CD4-positive, CD25-positive, alpha-beta regulatory T cell (primary cell): ENCODE data around the gene CNTN4. TPM values are rescaled to one million over a fixed set of nuclear protein-coding genes. Genes with fewer than 3 reads are reported as not detected.

Experiments
- ATAC-seq, 2 donors: fragments of 150-1000 bp; cut with Tn5 transposase; one replicate each; pipeline ENCODE4 v1.10.0; 2021; ENCODE audit warnings: low read depth in 2 of 2, moderate number of reproducible peaks in 2 of 2, moderate library complexity in 1 of 2
- DNase-seq, 3 donors: peaks; one replicate each; pipeline versions ENCODE4 v3.0.0 to v3.0.0-alpha.2; 2012 to 2022; ENCODE audit warnings: mixed read lengths in 1 of 3
- H3K27ac ChIP-seq: one replicate; pipeline ENCODE4 v1.7.0; 2013; ENCODE audit warnings: mild to moderate bottlenecking, low read length; ENCODE audit not compliant: insufficient read depth, poor library complexity, severe bottlenecking
- H3K27me3 ChIP-seq: one replicate; pipeline ENCODE4 v1.7.0; 2013; ENCODE audit warnings: low read length; ENCODE audit not compliant: control insufficient read depth, insufficient read depth
- H3K36me3 ChIP-seq: one replicate; pipeline ENCODE4 v1.7.0; 2013; ENCODE audit warnings: mild to moderate bottlenecking, low read length, moderate library complexity; ENCODE audit not compliant: control insufficient read depth, insufficient read depth
- H3K4me1 ChIP-seq: 2 replicates; pipeline ENCODE4 v1.7.0; 2013; ENCODE audit warnings: mild to moderate bottlenecking, low read length; ENCODE audit not compliant: insufficient read depth, control insufficient read depth, poor library complexity, severe bottlenecking
- H3K4me3 ChIP-seq: one replicate; pipeline ENCODE4 v1.7.0; 2013; ENCODE audit warnings: low read depth, mild to moderate bottlenecking, low read length, moderate library complexity
- H3K9me3 ChIP-seq, 2 experiments: 1 replicate in 1 of 2; 2 replicates in 1 of 2; pipeline ENCODE4 v1.7.0; 2013; ENCODE audit warnings: low read length in 2 of 2, mild to moderate bottlenecking in 1 of 2, moderate library complexity in 1 of 2; ENCODE audit not compliant: control insufficient read depth in 2 of 2
- H3K27ac Mint-ChIP-seq, 3 donors: one replicate each; pipeline ENCODE4 v1.8.0; 2020 to 2022; ENCODE audit warnings: mild to moderate bottlenecking in 3 of 3, mixed read lengths in 3 of 3, moderate library complexity in 2 of 3
- H3K27me3 Mint-ChIP-seq: one replicate; pipeline ENCODE4 v1.8.0; 2022; ENCODE audit warnings: mild to moderate bottlenecking, mixed read lengths
- H3K36me3 Mint-ChIP-seq: one replicate; pipeline ENCODE4 v1.8.0; 2020; ENCODE audit warnings: mixed read lengths
- H3K4me1 Mint-ChIP-seq, 4 donors: one replicate each; pipeline ENCODE4 v1.8.0; 2020 to 2022; ENCODE audit warnings: mixed read lengths in 4 of 4, mild to moderate bottlenecking in 1 of 4
- H3K4me3 Mint-ChIP-seq, 4 donors: one replicate each; pipeline ENCODE4 v1.8.0; 2020 to 2022; ENCODE audit warnings: mild to moderate bottlenecking in 4 of 4, mixed read lengths in 4 of 4, moderate library complexity in 3 of 4
- H3K9me3 Mint-ChIP-seq, 7 donors: one replicate each; pipeline ENCODE4 v1.8.0; 2020 to 2022; ENCODE audit warnings: mixed read lengths in 7 of 7, mild to moderate bottlenecking in 3 of 7, moderate library complexity in 2 of 7
- polyA plus RNA-seq, 4 donors: library from polyadenylated mRNA; unstranded; fragments of 300-500 nt; fragmentation: Illumina TruSeq; gene quantifications; one replicate each; pipeline ENCODE4 v1.2.3, GENCODE V29; 2021
- total RNA-seq: library from RNA; stranded (reverse); gene quantifications from one replicate; pipeline ENCODE4 v1.2.3, GENCODE V29; 2022

Gene CNTN4
- total and polyA plus RNA-seq, 5 donors from 2014 or later: not detected

GRCh38 chr3:2838546-2839157, 740.0 kb downstream of the CNTN4 start:
- Mint-ChIP-seq H3K4me1 (no peaks in the 10 kb centered on the region), H3K36me3 (no peaks in the 10 kb centered on the region), H3K4me3 (no peak overlapping the region), H3K9me3 (peaks cover 0 to 3% (median 0%) of the 10 kb centered on the region in 7 donors), H3K27me3 (no peaks in the 10 kb centered on the region), H3K27ac (no peak overlapping the region)
- no peaks in the 10 kb centered on the region for H3K9me3 ChIP-seq
- no peak overlapping the region for H3K4me3 ChIP-seq
- H3K4me1 ChIP-seq: no peaks in the 10 kb centered on the region
- ATAC-seq (no peak), DNase-seq (no peak)
- no peaks in the 10 kb centered on the region for H3K36me3 ChIP-seq
- H3K27me3 ChIP-seq: no peaks in the 10 kb centered on the region
- H3K27ac ChIP-seq: no peak overlapping the region

DNA sequence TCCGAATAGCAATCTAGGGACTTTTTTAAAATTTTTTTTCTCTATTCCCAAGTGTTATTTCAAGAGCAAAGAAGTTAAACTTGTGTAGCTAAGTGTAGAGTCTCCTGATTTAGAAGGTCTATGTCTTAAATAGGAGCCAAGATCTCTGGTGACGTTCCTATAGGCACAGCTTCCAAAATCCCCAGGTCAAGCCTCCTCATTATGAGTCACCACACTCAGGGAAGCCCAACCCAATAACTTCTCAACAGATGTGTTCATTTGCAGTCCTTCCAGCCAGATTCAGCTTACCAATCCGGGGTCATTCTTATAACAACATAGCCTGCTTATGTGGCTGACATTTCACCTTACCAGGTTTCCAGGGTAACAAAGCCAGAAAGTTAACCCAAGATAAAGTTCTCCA, 741.2 kb downstream of the CNTN4 start:
- no peaks in the 10 kb centered on the region for H3K4me1 ChIP-seq
- no peaks in the 10 kb centered on the region for H3K36me3 ChIP-seq
- Mint-ChIP-seq H3K27me3 (no peaks in the 10 kb centered on the region), H3K4me3 (no peak overlapping the region), H3K36me3 (no peaks in the 10 kb centered on the region), H3K27ac (no peak overlapping the region), H3K9me3 (peaks cover 0 to 5% (median 0%) of the 10 kb centered on the region in 7 donors), H3K4me1 (no peaks in the 10 kb centered on the region)
- H3K9me3 ChIP-seq: no peaks in the 10 kb centered on the region
- H3K4me3 ChIP-seq: no peak overlapping the region
- no peak overlapping the region for H3K27ac ChIP-seq
- H3K27me3 ChIP-seq: no peaks in the 10 kb centered on the region
- ATAC-seq (no peak), DNase-seq (no peak)

DNA sequence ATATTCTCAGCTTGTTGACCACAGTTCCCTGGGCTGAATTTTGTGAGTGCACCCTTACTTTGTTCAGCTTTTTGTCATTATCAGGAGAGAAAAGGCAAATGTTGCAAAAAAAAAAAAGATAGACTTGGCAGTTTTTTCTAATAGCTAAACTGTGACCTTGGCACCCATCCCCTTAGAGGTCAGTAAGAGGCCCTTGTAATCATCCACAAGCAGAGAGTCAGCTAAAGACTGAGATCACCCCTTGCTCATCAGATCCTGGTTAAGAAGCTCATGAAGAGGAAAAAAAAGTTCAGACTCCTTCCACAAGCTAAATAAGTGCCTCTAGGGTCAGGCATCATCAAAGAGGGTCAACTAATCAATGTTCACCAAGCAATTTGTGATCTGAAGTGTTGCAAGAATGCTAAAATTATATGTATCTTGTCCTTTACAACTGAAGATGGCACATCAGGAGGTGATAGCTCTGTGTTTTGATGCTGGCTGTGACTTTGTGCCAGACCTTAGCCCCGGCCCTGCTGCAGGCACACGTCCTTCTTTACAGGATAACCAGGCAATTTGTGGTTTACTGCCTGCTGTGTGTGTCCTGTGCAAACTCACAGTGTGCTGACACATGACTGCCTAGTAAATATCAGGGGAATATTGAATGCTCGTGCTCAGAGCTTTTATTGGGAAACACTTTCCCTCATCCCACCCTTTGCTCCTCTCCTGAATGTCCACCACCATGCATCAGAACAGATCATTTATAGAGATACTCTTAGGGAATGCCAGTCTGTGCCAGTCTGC, 748.6 kb downstream of the CNTN4 start:
- Histone ChIP-seq H3K27ac (no peak overlapping the region), H3K36me3 (no peaks in the 10 kb centered on the region), H3K4me3 (no peak overlapping the region), H3K4me1 (no peaks in the 10 kb centered on the region), H3K9me3 (no peaks in the 10 kb centered on the region), H3K27me3 (no peaks in the 10 kb centered on the region)
- ATAC-seq: no peak
- peaks cover 0 to 5% (median 1%) of the 10 kb centered on the region in 7 donors for H3K9me3 Mint-ChIP-seq
- no peak overlapping the region for H3K27ac Mint-ChIP-seq
- no peak for DNase-seq
- H3K4me3 Mint-ChIP-seq: no peak overlapping the region
- no peaks in the 10 kb centered on the region for H3K27me3 Mint-ChIP-seq
- H3K36me3 Mint-ChIP-seq: no peaks in the 10 kb centered on the region
- H3K4me1 Mint-ChIP-seq: no peaks in the 10 kb centered on the region

DNA sequence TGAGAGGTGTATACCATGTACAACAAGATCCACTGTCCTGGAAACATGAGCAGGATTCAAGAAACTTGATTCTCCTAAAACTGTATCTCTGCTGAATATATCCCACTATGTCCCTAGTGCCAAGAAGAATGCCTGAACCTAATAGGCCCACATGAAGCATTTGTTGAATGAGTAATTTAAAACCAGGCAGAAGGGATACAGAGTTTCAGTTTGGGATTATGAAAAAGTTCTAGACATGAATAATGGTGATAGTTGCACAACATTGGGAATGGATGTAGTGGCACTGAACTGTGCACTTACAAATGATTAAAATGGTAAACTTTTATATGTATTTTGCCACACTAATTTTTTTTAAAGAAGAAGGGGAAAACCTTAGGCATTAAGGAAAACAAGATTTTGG, 750.4 kb downstream of the CNTN4 start:
- H3K36me3 Mint-ChIP-seq: no peaks in the 10 kb centered on the region
- DNase-seq (no peak), ATAC-seq (no peak)
- no peaks in the 10 kb centered on the region for H3K27me3 ChIP-seq
- H3K27ac ChIP-seq: no peak overlapping the region
- no peaks in the 10 kb centered on the region for H3K36me3 ChIP-seq
- H3K9me3 ChIP-seq: no peaks in the 10 kb centered on the region
- no peak overlapping the region for H3K4me3 ChIP-seq
- H3K4me3 Mint-ChIP-seq: no peak overlapping the region
- no peaks in the 10 kb centered on the region for H3K4me1 Mint-ChIP-seq
- H3K9me3 Mint-ChIP-seq: peaks cover 0 to 3% (median 0%) of the 10 kb centered on the region in 7 donors
- no peak overlapping the region for H3K27ac Mint-ChIP-seq
- no peaks in the 10 kb centered on the region for H3K27me3 Mint-ChIP-seq
- H3K4me1 ChIP-seq: no peaks in the 10 kb centered on the region

GRCh38 chr3:2850701-2851100, 752.0 kb downstream of the CNTN4 start:
- H3K4me1 Mint-ChIP-seq: no peaks in the 10 kb centered on the region
- no peak overlapping the region for H3K27ac Mint-ChIP-seq
- peaks cover 0 to 3% (median 0%) of the 10 kb centered on the region in 7 donors for H3K9me3 Mint-ChIP-seq
- no peaks in the 10 kb centered on the region for H3K36me3 Mint-ChIP-seq
- no peak for DNase-seq
- H3K27ac ChIP-seq: no peak overlapping the region
- no peak overlapping the region for H3K4me3 Mint-ChIP-seq
- no peaks in the 10 kb centered on the region for H3K9me3 ChIP-seq
- H3K27me3 ChIP-seq: no peaks in the 10 kb centered on the region
- no peaks in the 10 kb centered on the region for H3K4me1 ChIP-seq
- H3K27me3 Mint-ChIP-seq: no peaks in the 10 kb centered on the region
- ATAC-seq: no peak
- no peak overlapping the region for H3K4me3 ChIP-seq
- no peaks in the 10 kb centered on the region for H3K36me3 ChIP-seq

GRCh38 chr3:2851361-2851760, 752.7 kb downstream of the CNTN4 start:
- DNase-seq (no peak), ATAC-seq (no peak)
- H3K27ac ChIP-seq: no peak overlapping the region
- no peaks in the 10 kb centered on the region for H3K4me1 ChIP-seq
- H3K4me3 ChIP-seq: no peak overlapping the region
- H3K36me3 Mint-ChIP-seq: no peaks in the 10 kb centered on the region
- H3K27me3 Mint-ChIP-seq: no peaks in the 10 kb centered on the region
- peak overlapping the region in 1 of 3 donors; percentile 68 for H3K27ac Mint-ChIP-seq
- no peaks in the 10 kb centered on the region for H3K9me3 ChIP-seq
- H3K4me3 Mint-ChIP-seq: no peak overlapping the region
- no peaks in the 10 kb centered on the region for H3K36me3 ChIP-seq
- H3K4me1 Mint-ChIP-seq: no peaks in the 10 kb centered on the region
- H3K27me3 ChIP-seq: no peaks in the 10 kb centered on the region
- peaks cover 0 to 3% (median 0%) of the 10 kb centered on the region in 7 donors for H3K9me3 Mint-ChIP-seq

GRCh38 chr3:2851835-2852234, 753.2 kb downstream of the CNTN4 start:
- peaks cover 0 to 3% (median 0%) of the 10 kb centered on the region in 7 donors for H3K9me3 Mint-ChIP-seq
- H3K4me3 Mint-ChIP-seq: no peak overlapping the region
- no peak overlapping the region for H3K27ac Mint-ChIP-seq
- no peaks in the 10 kb centered on the region for H3K36me3 Mint-ChIP-seq
- H3K4me1 ChIP-seq: no peaks in the 10 kb centered on the region
- no peak overlapping the region for H3K27ac ChIP-seq
- H3K36me3 ChIP-seq: no peaks in the 10 kb centered on the region
- no peaks in the 10 kb centered on the region for H3K27me3 Mint-ChIP-seq
- H3K4me1 Mint-ChIP-seq: no peaks in the 10 kb centered on the region
- no peaks in the 10 kb centered on the region for H3K27me3 ChIP-seq
- ATAC-seq: no peak
- DNase-seq: no peak
- H3K9me3 ChIP-seq: no peaks in the 10 kb centered on the region
- H3K4me3 ChIP-seq: no peak overlapping the region

DNA sequence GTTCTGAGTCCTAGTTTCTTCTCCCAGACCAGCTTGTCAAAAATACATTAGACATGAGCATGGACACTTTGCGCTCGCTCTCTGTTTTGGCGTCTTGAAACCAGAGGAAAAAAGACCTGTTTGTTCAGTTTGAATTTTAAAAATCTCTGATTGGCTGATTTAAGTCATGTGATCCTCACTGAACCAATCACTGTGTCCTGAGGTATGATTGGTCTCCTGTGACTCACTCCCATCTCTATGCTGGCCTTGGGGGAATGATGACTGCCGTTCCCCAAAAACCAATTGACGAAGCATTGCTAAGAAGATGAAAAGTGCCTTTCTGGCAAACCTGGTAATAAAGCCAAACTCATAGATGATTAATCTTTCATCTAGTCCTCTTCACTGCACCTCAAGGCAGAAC, 755.0 kb downstream of the CNTN4 start:
- Mint-ChIP-seq H3K4me1 (no peaks in the 10 kb centered on the region), H3K9me3 (peaks cover 0 to 1% (median 0%) of the 10 kb centered on the region in 7 donors), H3K4me3 (no peak overlapping the region), H3K27me3 (no peaks in the 10 kb centered on the region), H3K36me3 (no peaks in the 10 kb centered on the region), H3K27ac (no peak overlapping the region)
- Histone ChIP-seq H3K4me1 (no peaks in the 10 kb centered on the region), H3K4me3 (no peak overlapping the region), H3K27me3 (no peaks in the 10 kb centered on the region), H3K27ac (no peak overlapping the region), H3K36me3 (no peaks in the 10 kb centered on the region), H3K9me3 (no peaks in the 10 kb centered on the region)
- ATAC-seq (no peak), DNase-seq (no peak)
